AG04449 (cell line): ENCODE data around the gene SCFD2.
A peak's percentile ranks its signal among the peaks of the same experiment; 100 is the strongest.

Experiments used
- CTCF ChIA-PET: fragments of 350-600 bp; formaldehyde crosslinking; extraction: SDS; loops from one replicate; lab custom pipeline; 2021; ENCODE audit warnings: antibody characterized with exemption; lab: Yijun Ruan, JAX
- POLR2A ChIA-PET: fragments of 400-600, 350-600 bp; formaldehyde crosslinking; extraction: SDS; loops from one replicate; lab custom pipeline; 2020; ENCODE audit warnings: antibody characterized with exemption, inconsistent platforms; lab: Yijun Ruan, JAX
- DNase-seq: peaks from one replicate; pipeline ENCODE4 v3.0.0-alpha.2; 2010; ENCODE audit warnings: low read depth, low spot score
- H3K4me3 ChIP-seq: 2 replicates; pipeline ENCODE4 v1.5.1; 2011; ENCODE audit warnings: low read depth, mild to moderate bottlenecking, control low read depth, low read length
- TF ChIP-seq, protein P1 (sequence below): IDR thresholded peaks from one replicate; pipeline ENCODE4 v1.5.1; 2011; ENCODE audit warnings: mild to moderate bottlenecking, moderate library complexity, low read length, control low read depth, inconsistent platforms; ENCODE audit not compliant: insufficient read depth; ENCODE audit errors: missing control alignments

Gene SCFD2

DNA sequence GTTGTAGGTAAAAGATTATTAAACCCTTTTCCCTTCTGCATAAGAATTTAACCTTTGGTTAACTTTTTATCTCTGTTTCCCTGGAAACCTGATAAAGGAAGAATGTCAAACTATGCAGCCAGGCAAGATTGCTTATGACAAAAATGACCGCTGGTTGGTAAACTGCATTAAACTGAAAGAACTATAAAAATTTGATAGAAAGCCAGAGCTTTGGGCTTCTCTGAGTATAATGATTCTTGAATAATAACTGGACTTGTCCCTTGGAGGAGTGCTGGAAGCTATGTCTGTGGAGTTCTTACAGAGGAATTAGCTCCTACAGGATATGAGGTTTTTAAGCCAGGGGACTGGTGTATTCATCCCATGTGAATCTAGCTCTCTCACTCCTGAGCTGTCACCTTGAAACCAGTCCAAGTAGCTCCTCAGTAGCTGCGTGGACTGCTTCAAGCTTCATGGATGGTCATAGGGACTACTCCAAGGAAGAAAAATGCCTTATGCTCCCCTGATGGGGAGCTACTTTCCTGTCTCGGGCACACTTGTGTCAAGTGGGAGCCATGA is 451.7 kb downstream of the SCFD2 start:
- POLR2A ChIA-PET, result interaction anchor here (1.0 kb wide), 1 partner anchor 202 kb away, joined by 3 read pairs; no protein-coding TSS in a partner anchor
- no peak overlapping the region for H3K4me3 ChIP-seq
- DNase-seq, result no peak

DNA sequence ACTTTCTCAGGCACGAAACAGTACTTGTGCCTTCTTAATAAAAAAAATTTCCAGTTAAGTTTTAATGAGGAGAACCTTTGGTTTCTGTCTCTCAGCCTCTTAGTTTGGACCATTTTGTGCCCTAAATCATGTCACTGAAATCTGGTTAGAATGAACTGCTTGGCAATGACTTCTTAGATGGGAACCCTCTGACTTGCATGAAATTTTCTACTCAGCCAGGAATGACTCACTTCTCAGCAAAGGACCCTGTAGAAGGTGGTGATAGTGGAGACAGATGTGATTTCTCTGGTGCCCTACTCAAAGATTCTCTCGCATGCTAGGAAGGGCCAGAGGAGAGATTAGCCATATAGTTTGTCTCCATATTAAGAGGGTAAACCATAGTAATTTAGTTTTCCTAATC is 453.3 kb downstream of the SCFD2 start:
- TF ChIP-seq, protein P1, sequence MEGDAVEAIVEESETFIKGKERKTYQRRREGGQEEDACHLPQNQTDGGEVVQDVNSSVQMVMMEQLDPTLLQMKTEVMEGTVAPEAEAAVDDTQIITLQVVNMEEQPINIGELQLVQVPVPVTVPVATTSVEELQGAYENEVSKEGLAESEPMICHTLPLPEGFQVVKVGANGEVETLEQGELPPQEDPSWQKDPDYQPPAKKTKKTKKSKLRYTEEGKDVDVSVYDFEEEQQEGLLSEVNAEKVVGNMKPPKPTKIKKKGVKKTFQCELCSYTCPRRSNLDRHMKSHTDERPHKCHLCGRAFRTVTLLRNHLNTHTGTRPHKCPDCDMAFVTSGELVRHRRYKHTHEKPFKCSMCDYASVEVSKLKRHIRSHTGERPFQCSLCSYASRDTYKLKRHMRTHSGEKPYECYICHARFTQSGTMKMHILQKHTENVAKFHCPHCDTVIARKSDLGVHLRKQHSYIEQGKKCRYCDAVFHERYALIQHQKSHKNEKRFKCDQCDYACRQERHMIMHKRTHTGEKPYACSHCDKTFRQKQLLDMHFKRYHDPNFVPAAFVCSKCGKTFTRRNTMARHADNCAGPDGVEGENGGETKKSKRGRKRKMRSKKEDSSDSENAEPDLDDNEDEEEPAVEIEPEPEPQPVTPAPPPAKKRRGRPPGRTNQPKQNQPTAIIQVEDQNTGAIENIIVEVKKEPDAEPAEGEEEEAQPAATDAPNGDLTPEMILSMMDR, result no peak
- ChIA-PET CTCF (interaction anchor here (0.7 to 2.6 kb wide), 14 partner anchors 7 to 368 kb away, joined by 3 to 11 read pairs (median 6); no protein-coding TSS in a partner anchor), POLR2A (no interaction called here)
- DNase-seq, result no peak
- H3K4me3 ChIP-seq, result no peak overlapping the region

More for the DNA sequence above, 451.7 kb downstream of the SCFD2 start:
- TF ChIP-seq, protein P1, result no peak
- CTCF ChIA-PET, result interaction anchor here (1.0 to 1.9 kb wide), 6 partner anchors 10 to 1319 kb away, joined by 3 to 6 read pairs (median 3); no protein-coding TSS in a partner anchor

DNA sequence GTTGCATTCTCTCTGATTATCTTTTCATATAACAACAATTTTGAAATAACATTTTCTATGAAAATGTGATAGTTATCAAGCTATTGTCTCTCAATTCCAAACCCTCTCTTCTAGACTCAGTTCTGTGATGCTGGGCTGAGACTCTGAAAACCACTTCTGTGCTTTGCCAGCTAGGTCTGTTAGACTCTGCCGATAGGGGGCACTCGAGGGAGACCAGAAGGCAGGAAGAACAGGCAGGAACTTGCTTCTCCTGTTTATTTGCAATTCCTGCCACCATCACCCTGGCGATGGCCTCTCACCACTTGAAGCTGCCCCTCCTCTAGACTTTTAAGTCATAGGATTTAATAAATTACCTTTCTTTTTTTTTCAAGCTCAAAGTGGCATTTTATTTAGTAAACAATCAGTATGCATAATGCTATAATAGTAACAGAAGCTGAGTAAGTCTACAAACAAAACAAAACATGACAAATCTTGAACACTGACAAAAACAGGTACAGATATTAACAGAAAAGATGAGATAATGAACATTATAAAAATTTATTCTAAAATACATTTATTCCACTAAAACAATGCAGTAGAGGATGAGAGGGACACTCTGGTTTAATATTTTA is 454.1 kb downstream of the SCFD2 start:
- no peak overlapping the region for H3K4me3 ChIP-seq
- CTCF ChIA-PET, result interaction anchor here (0.7 to 2.6 kb wide), 22 partner anchors 8 to 367 kb away, joined by 3 to 11 read pairs (median 5); no protein-coding TSS in a partner anchor
- DNase-seq, result no peak
- TF ChIP-seq, protein P1, result peak; percentile 65
- POLR2A ChIA-PET, result no interaction called here

DNA sequence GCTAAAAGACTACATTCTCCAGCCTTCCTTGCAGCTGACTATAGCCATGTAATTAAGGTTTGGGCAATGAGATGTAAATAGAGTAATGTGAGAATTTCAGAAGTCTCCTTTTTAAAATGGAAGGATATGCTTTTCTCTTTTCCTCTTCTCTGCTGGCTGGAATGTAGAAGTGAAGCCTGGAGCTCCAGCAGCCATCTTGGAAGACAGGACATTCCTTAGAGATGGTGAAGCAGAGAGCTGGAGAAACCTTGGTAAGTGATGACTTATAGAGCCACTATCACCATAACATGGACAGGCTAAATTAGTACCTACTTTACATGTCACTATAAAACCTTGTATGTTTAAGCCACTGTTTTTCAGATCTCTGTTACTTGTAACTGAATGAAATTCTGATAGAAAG is 455.7 kb downstream of the SCFD2 start:
- ChIA-PET POLR2A (no interaction called here), CTCF (interaction anchor here (0.7 to 2.6 kb wide), 7 partner anchors 13 to 333 kb away, joined by 3 to 8 read pairs (median 3); no protein-coding TSS in a partner anchor)
- TF ChIP-seq, protein P1, result no peak
- no peak overlapping the region for H3K4me3 ChIP-seq
- DNase-seq, result no peak

DNA sequence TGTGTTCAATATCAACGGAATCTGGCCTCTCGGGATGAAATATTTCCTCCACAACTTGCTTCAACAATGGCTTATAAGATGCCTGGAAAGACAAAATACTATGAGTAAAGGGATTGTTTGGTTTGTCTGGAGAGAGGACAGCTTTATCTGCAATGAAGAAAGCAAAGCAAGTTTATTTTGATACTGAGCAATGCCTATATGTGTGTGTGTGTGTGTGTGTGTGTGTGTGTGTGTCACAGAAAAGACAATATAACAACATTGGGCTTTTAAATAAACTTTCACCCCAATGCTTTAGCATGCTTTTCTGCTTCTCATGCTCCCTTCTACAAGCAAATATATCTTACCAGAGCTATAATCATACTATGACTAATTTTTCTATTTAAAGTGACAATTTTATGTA is 458.4 kb downstream of the SCFD2 start:
- no peak for DNase-seq
- no peak overlapping the region for H3K4me3 ChIP-seq
- TF ChIP-seq, protein P1, result no peak
- POLR2A ChIA-PET, result interaction anchor here (0.6 kb wide), 1 partner anchor 185 kb away, joined by 4 read pairs; no protein-coding TSS in a partner anchor
- CTCF ChIA-PET, result interaction anchor here (1.0 to 2.1 kb wide), 3 partner anchors 12 to 362 kb away, joined by 3 to 8 read pairs (median 4); no protein-coding TSS in a partner anchor

DNA sequence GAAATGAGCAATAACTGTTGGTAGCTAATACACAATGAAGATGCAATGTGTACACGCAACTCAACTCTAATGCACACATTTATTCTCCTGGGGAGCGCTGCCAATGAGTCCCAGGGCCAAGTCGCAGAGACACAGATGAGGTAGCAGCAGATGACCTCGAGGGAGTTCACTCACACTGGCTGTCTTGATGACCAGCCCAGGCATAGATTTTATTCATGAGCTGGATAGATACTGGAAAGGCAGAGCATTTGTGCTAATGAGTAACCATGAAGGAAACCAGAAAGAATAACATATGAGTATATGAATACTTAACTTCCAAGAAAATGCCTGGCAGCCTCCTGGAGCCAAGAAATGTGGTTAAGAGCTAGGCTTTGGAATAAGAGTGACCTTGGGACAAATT is 461.4 kb downstream of the SCFD2 start:
- DNase-seq, result no peak
- CTCF ChIA-PET, result interaction anchor here (0.8 kb wide), 1 partner anchor 17 kb away, joined by 3 read pairs; no protein-coding TSS in a partner anchor
- H3K4me3 ChIP-seq, result no peak overlapping the region
- TF ChIP-seq, protein P1, result no peak
- POLR2A ChIA-PET, result no interaction called here
